Right renal cortex interstitium (tissue), 3 donors: Measurements from ENCODE around the gene PKMYT1. TPM values are rescaled to one million over a fixed set of nuclear protein-coding genes. Genes with fewer than 3 reads are reported as not detected.
"Not testable (repeated sequence)": the region's sequence is repeated elsewhere in the genome, so short reads cannot be mapped to it uniquely, and the experiment has no call there.

Experiments
- DNase-seq, 3 donors: peaks; one replicate each; pipeline ENCODE4 v3.0.0-alpha.2; 2013; ENCODE audit warnings: low read depth in 3 of 3, low spot score in 2 of 3
- polyA plus RNA-seq, 3 donors: library from polyadenylated mRNA; unstranded; fragments of 120-200 nt; gene quantifications; one replicate each; pipeline ENCODE4 v1.2.1, GENCODE V29; 2013; ENCODE audit not compliant: insufficient read length in 3 of 3

PKMYT1 gene
- polyA plus RNA-seq, 3 donors = 11.3 to 12.5 (median 11.4) TPM

GRCh38 chr16:2963723-2964474 lies 16.3 kb downstream of the PKMYT1 start, which contains the start of gene KREMEN2:
Gene KREMEN2 (plus strand): TSS chr16:2964275. CDS start chr16:2964521, 246 bp downstream.
- DNase-seq = no peak

GRCh38 chr16:2963074-2963722 lies 17.0 kb downstream of the PKMYT1 start:
- no peak for DNase-seq

- DNase-seq = no peak
Observed at GRCh38 chr16:2962334-2963073, 17.7 kb downstream of the PKMYT1 start.

- DNase-seq = no peak
Observed at GRCh38 chr16:2960183-2961010, 19.8 kb downstream of the PKMYT1 start.

GRCh38 chr16:2959206-2959605 lies 21.0 kb downstream of the PKMYT1 start:
- DNase-seq = no peak

GRCh38 chr16:2956579-2956956 lies 23.7 kb downstream of the PKMYT1 start:
- DNase-seq = no peak

- no peak for DNase-seq
Observed at GRCh38 chr16:2955779-2956578, 24.3 kb downstream of the PKMYT1 start.

GRCh38 chr16:2955438-2955778 lies 24.8 kb downstream of the PKMYT1 start:
- DNase-seq = no peak

DNA sequence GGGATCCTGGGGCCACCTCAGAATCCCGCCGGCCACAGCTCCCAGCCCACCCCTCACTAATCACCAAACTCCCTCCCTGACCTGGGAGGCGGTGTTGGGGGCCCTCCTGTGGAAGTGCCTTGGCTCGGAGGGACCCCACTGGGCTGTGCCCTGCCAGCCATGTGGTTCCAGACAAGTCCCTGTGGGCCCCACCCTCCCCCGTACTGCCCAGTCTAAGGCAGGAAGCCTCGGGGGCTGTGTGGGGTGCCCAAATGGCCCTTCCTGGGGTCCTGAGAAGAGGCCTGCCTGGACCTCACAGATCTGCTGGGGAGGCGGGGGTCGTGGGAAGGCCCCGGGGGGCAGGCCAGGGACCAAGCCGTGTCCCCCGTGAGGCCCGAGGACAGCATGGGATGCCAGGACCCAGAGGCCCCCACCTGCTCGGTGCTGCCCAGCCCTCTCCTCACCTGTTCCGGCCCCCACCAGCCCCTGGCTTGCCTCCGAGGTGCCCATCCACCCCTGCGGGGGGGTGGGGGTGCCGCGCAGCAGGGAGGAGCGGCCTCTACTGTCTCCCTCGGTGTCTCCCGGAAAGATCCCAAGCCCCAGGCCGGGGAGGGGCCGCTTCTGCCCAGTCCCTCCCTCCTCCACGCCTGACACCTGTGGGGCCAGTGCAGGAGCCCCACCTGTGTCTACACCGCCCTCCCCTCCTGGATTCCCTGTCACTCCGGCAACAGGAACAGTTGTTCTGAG lies 25.4 kb downstream of the PKMYT1 start:
- DNase-seq = no peak

- no peak for DNase-seq
Observed at GRCh38 chr16:2953706-2954627, 26.3 kb downstream of the PKMYT1 start.

- DNase-seq = no peak
Observed at GRCh38 chr16:2952679-2953078, 27.6 kb downstream of the PKMYT1 start.

DNA sequence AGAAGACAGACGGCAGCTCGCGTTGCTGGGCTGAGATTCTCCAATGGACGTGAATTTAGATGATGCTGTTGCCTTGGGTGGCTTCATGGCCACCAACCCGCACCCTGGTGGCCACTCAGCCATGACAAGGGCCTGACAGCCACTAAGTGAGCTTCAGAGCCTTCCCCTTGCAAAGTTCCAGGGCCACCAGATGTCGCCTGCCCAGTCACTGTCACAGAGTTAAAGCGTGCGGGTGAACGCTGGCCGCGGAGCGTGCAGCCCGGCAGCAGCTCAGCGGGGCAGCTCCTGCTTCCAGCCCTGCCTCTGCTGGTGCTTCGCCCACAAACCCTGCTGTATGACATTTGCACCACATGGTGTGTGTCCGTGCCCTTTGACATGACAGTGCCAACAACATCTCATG lies 29.5 kb downstream of the PKMYT1 start:
- DNase-seq = no peak

DNA sequence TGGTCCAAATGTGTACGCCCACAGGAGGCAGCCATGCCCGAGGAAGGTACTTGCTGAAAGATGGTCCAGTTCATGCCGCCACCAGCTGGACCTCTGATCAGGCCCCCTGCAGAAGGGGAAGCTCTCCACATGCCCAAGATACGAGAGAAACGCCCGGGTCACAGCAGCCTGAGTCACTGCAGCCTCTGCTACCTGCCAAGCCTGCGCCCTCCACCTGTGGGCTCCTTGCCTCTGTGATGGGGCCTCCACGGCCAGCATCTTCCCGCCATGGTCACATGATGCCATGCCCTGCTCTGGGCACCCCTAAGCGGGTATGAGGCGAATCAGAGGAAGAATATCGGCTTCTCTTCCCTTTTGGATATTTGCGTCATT lies 29.9 kb downstream of the PKMYT1 start:
- no peak for DNase-seq

- DNase-seq = no peak
Observed at GRCh38 chr16:2949705-2950352, 30.4 kb downstream of the PKMYT1 start.

GRCh38 chr16:2948807-2949704 lies 31.2 kb downstream of the PKMYT1 start:
- no peak for DNase-seq

GRCh38 chr16:2946649-2947048 lies 33.6 kb downstream of the PKMYT1 start:
- DNase-seq = no peak

GRCh38 chr16:2943716-2944115 lies 36.5 kb downstream of the PKMYT1 start:
- DNase-seq = not testable (repeated sequence)
